Activated CD4-positive, alpha-beta T cell treated with anti-CD3 and anti-CD28 coated beads, Interleukin-2, amount 50 U/mL, for 24 hours (primary cell): Measurements from ENCODE around the gene RGS4.

Experiments used
- DNase-seq, 2 donors: peaks; one replicate each; pipeline ENCODE4 v3.0.0-alpha.2; 2020; ENCODE audit warnings: low read depth in 1 of 2, low spot score in 1 of 2

The RGS4 gene

DNA sequence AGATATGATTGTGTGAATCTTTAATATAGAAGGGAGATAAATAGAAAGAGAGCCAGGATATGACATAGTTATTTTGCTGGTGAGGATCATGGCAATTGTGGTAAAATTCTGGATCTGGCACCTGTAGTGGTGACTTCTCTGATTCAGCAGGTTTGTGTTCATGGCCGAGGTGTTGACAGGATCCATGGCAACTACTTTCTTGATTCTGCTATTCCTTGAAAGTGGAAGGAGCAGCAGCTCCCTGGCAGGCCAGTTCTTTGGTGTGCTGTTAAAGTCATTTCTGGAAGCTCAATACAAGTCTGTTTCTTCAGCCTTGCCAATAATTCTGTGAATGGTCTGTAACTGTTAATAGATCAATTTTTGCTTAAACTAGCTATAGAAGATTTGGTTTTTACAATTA is 33.4 kb downstream of the RGS4 start:
- no peak for DNase-seq

DNA sequence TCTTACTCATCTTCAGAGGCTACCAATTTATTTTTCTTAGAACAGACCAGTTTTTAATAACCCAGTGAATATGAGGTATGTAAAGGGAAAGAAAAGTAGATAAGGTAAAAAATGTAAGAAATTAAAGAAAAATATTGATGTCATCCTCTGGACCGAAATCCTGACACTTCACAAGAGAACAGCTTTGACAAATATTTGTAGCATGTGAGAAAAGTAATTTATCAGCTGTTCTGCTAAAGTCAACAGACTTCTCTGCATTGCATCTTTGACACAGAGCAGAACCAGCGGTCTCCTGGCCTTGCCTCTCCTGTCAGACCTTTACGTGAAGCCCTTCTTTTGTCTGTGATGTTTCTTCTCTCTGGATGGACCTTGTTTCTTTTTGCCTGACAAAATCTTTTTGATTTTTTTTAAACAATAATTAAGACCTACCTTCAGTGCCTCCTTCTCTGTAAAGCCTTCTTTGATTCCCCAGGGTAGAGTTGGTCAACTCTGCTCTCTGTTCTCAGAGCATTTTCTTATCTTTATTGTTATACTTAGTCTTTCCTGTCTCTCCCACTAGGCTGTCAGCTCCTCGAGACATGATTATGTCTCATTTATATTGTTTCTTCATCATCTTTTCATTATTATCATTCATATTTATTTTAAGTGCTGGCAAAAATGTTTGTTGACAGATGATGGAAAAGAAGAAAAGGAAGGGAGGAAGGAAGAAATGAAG is 35.4 kb downstream of the RGS4 start:
- DNase-seq, result no peak

GRCh38 chr1:163106364-163106987 is 37.3 kb downstream of the RGS4 start:
- DNase-seq, result no peak

GRCh38 chr1:163107655-163108054 is 38.5 kb downstream of the RGS4 start:
- DNase-seq, result no peak

DNA sequence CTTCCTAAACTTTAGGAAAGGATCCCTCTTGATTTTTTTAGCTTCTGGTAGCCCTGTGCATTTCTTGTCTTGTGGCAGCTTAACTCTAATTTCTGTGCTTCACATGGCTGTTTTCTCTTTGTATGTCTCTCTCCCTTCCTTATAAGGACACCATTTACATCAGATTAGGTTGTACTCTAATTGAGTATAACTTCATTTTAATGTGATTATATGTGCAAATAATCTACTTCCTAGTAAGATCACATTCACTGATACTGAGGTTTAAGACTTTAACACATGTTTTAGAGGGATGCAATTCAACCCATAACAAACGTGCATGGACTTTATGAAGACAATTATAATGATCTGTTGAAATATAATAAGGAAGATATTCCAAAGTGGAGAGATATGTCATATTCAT is 46.7 kb downstream of the RGS4 start:
- no peak for DNase-seq

- no peak for DNase-seq
Measured at GRCh38 chr1:163119707-163120106, 50.5 kb downstream of the RGS4 start.

- DNase-seq, result no peak
Measured at GRCh38 chr1:163120372-163120771, 51.2 kb downstream of the RGS4 start.

- no peak for DNase-seq
Measured at GRCh38 chr1:163124812-163125211, 55.7 kb downstream of the RGS4 start.
